MM.1S (cell line): ENCODE measurements around the gene TMEM242.

Source experiments
- EZH2 ChIP-seq: fragments of 300-600 bp; sonication (generic); optimal IDR thresholded peaks from 2 replicates; pipeline ENCODE3; 2017; ENCODE audit warnings: low read depth, mild to moderate bottlenecking, antibody characterized with exemption, low read length, mixed read lengths
- EZH2phosphoT487 ChIP-seq: fragments of 300-600 bp; sonication (generic); IDR thresholded peaks from 2 replicates; pipeline ENCODE4 v1.6.1; 2018; ENCODE audit warnings: antibody characterized with exemption, low read length
- TF ChIP-seq, protein P1 (sequence below): fragments of 300-600 bp; sonication (generic); IDR thresholded peaks from 2 replicates; pipeline ENCODE4 v1.5.1; 2016; ENCODE audit warnings: antibody characterized with exemption, low read length, mixed read lengths

DNA sequence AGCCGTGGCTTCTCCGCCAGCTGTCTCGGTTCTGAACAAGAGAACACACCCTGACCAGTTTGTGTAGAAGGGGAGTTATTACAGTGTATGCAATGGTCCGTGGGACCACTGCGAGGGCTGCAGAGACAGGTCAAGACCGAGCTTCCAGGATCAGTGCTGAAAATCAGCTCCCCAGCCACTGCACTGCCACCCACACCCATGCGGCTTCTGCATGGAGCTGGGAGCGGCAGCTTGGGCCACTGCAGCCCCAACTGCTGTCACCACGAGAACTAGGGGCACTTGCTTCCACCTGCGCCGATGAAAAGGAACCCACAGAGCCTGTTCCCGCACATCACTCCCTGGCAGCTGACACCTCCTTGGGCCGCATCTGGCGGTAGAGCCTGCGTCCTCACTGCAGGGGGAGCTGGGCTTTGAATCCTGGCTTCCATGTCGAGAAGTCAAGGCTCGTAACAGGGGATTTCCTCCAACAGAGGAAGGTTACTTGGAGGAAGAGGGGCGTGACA, 56.2 kb downstream of the TMEM242 start:
- TF ChIP-seq, protein P1, sequence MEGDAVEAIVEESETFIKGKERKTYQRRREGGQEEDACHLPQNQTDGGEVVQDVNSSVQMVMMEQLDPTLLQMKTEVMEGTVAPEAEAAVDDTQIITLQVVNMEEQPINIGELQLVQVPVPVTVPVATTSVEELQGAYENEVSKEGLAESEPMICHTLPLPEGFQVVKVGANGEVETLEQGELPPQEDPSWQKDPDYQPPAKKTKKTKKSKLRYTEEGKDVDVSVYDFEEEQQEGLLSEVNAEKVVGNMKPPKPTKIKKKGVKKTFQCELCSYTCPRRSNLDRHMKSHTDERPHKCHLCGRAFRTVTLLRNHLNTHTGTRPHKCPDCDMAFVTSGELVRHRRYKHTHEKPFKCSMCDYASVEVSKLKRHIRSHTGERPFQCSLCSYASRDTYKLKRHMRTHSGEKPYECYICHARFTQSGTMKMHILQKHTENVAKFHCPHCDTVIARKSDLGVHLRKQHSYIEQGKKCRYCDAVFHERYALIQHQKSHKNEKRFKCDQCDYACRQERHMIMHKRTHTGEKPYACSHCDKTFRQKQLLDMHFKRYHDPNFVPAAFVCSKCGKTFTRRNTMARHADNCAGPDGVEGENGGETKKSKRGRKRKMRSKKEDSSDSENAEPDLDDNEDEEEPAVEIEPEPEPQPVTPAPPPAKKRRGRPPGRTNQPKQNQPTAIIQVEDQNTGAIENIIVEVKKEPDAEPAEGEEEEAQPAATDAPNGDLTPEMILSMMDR: no peak
- no peak for TF ChIP-seq EZH2
- no peak for TF ChIP-seq EZH2phosphoT487
